Retina (tissue), 1 donor: ENCODE data around the gene NOTCH3.

Source experiments
- DNase-seq: peaks from one replicate; pipeline ENCODE4 v3.0.0-alpha.2; 2016

Gene NOTCH3

GRCh38 chr19:15122331-15123030 lies 78.3 kb downstream of the NOTCH3 start:
- DNase-seq, result no peak

GRCh38 chr19:15120135-15121026 lies 80.4 kb downstream of the NOTCH3 start:
- no peak for DNase-seq

- no peak for DNase-seq
These were observed 81.9 kb downstream of the NOTCH3 start for GRCh38 chr19:15118789-15119494.

- DNase-seq, result no peak
These were observed 82.5 kb downstream of the NOTCH3 start for GRCh38 chr19:15118248-15118647.

- no peak for DNase-seq
These were observed 83.9 kb downstream of the NOTCH3 start for GRCh38 chr19:15116856-15117255.

GRCh38 chr19:15115762-15116615 lies 84.8 kb downstream of the NOTCH3 start:
- DNase-seq, result no peak

- no peak for DNase-seq
These were observed 85.7 kb downstream of the NOTCH3 start for GRCh38 chr19:15115080-15115479.

- DNase-seq, result no peak
These were observed 86.6 kb downstream of the NOTCH3 start for GRCh38 chr19:15114153-15114540.

- no peak for DNase-seq
These were observed 87.3 kb downstream of the NOTCH3 start for GRCh38 chr19:15113245-15114152.

GRCh38 chr19:15112385-15112784 lies 88.4 kb downstream of the NOTCH3 start:
- no peak for DNase-seq

GRCh38 chr19:15111758-15112157 lies 89.0 kb downstream of the NOTCH3 start:
- no peak for DNase-seq

- DNase-seq, result no peak
These were observed 90.4 kb downstream of the NOTCH3 start for GRCh38 chr19:15110418-15110815.

- no peak for DNase-seq
These were observed 90.9 kb downstream of the NOTCH3 start for GRCh38 chr19:15109768-15110417.
